GM21825 (cell line): ENCODE results near the gene TREH.
"Not testable (repeated sequence)": the region's sequence is repeated elsewhere in the genome, so short reads cannot be mapped to it uniquely, and the experiment has no call there.

Source experiments
- ATAC-seq: cut with Tn5 transposase; IDR thresholded peaks from one replicate; pipeline ENCODE4 v1.9.1; 2021; ENCODE audit warnings: mild to moderate bottlenecking, moderate library complexity; ENCODE audit not compliant: unreplicated experiment

Gene TREH

GRCh38 chr11:118618115-118618990, 61.1 kb downstream of the TREH start:
- no peak for ATAC-seq

GRCh38 chr11:118615976-118616371, 63.5 kb downstream of the TREH start:
- ATAC-seq, result no peak

- no peak for ATAC-seq
Measured at GRCh38 chr11:118615282-118615975, 64.0 kb downstream of the TREH start.

GRCh38 chr11:118614511-118614910, 64.9 kb downstream of the TREH start:
- no peak for ATAC-seq

- ATAC-seq, result no peak
Measured at GRCh38 chr11:118612378-118612777, 67.1 kb downstream of the TREH start.

GRCh38 chr11:118611433-118611795, 68.0 kb downstream of the TREH start:
- ATAC-seq, result not testable (repeated sequence)

- ATAC-seq, result no peak
Measured at GRCh38 chr11:118610773-118611432, 68.5 kb downstream of the TREH start.

GRCh38 chr11:118610225-118610772, 69.2 kb downstream of the TREH start:
- no peak for ATAC-seq

- ATAC-seq, result no peak
Measured at GRCh38 chr11:118609380-118610224, 69.8 kb downstream of the TREH start.

GRCh38 chr11:118608360-118609227, 70.9 kb downstream of the TREH start:
- no peak for ATAC-seq

GRCh38 chr11:118607401-118608359, 71.8 kb downstream of the TREH start, which contains the start of gene PHLDB1:
PHLDB1 (plus strand) TSS chr11:118607615; CDS start chr11:118613837, 6,222 bp downstream.
- no peak for ATAC-seq
